IMR-90 (cell line): ENCODE results near the gene ZNF263. TPM values are rescaled to one million over a fixed set of nuclear protein-coding genes. Genes with fewer than 3 reads are reported as not detected.
A peak's percentile ranks its signal among the peaks of the same experiment; 100 is the strongest.

Experiments
- ATAC-seq: fragments of 200-7000 bp; cut with Tn5 transposase; 2 replicates; pipeline ENCODE4 v1.9.1; 2020; ENCODE audit warnings: low read depth, mild to moderate bottlenecking, moderate library complexity
- BruUV-seq: library from RNA; stranded (reverse); fragments of 400-500 nt; replicated peaks from 2 replicates; lab custom pipeline; 2021; lab: Mats Ljungman, UMichigan
- CTCF ChIA-PET: fragments of 300-600 bp; formaldehyde crosslinking; extraction: SDS; loops from one replicate; lab custom pipeline; 2021; ENCODE audit warnings: antibody characterized with exemption; lab: Yijun Ruan, JAX
- POLR2A ChIA-PET: fragments of 300-600 bp; sonication (Branson Sonifier 250); formaldehyde crosslinking; loops from one replicate; lab custom pipeline; 2022; ENCODE audit warnings: antibody characterized with exemption; ENCODE audit not compliant: unreplicated experiment; lab: Charles Lee
- DNase-seq: peaks from one replicate; pipeline ENCODE4 v3.0.0; 2013
- H2AFZ ChIP-seq: replicated peaks from 2 replicates; pipeline ENCODE3; 2013; ENCODE audit warnings: low read length, mild to moderate bottlenecking; ENCODE audit not compliant: poor library complexity
- H2AK5ac ChIP-seq: 2 replicates; pipeline ENCODE4 v1.6.1; 2013; ENCODE audit warnings: low read depth, low read length, inconsistent platforms
- H2AK9ac ChIP-seq: replicated peaks from 2 replicates; pipeline ENCODE3; 2013; ENCODE audit warnings: mild to moderate bottlenecking, low read depth, low read length, moderate library complexity; ENCODE audit not compliant: poor library complexity
- H2BK120ac ChIP-seq: 2 replicates; pipeline ENCODE4 v1.6.1; 2013; ENCODE audit warnings: low read depth, low read length, inconsistent platforms
- H2BK15ac ChIP-seq: 3 replicates; pipeline ENCODE4 v1.6.1; 2013; ENCODE audit warnings: low read depth, low read length, inconsistent platforms
- H2BK20ac ChIP-seq: 2 replicates; pipeline ENCODE4 v1.6.1; 2013; ENCODE audit warnings: low read depth, mild to moderate bottlenecking, inconsistent platforms, low read length, moderate library complexity
- H2BK5ac ChIP-seq: 2 replicates; pipeline ENCODE4 v1.6.1; 2013; ENCODE audit warnings: mild to moderate bottlenecking, low read depth, low read length, inconsistent platforms; ENCODE audit not compliant: poor library complexity, severe bottlenecking
- H3K14ac ChIP-seq: replicated peaks from 2 replicates; pipeline ENCODE4 v1.6.1; 2013; ENCODE audit warnings: low read depth, low read length, inconsistent platforms
- H3K18ac ChIP-seq: 2 replicates; pipeline ENCODE4 v1.6.1; 2013; ENCODE audit warnings: low read depth, low read length, control low read depth
- H3K23ac ChIP-seq: 2 replicates; pipeline ENCODE4 v1.6.1; 2013; ENCODE audit warnings: low read depth, low read length, inconsistent platforms
- H3K27ac ChIP-seq: 2 replicates; pipeline ENCODE4 v1.5.1; 2013; ENCODE audit warnings: mild to moderate bottlenecking, control low read depth, low read length; ENCODE audit not compliant: insufficient read depth
- H3K27me3 ChIP-seq: 2 replicates; pipeline ENCODE4 v1.6.1; 2013; ENCODE audit warnings: low read length; ENCODE audit not compliant: control insufficient read depth, insufficient read depth
- H3K36me3 ChIP-seq: 2 replicates; pipeline ENCODE4 v1.6.1; 2013; ENCODE audit warnings: low read length, mixed read lengths; ENCODE audit not compliant: control insufficient read depth, insufficient read depth
- H3K4ac ChIP-seq: 2 replicates; pipeline ENCODE4 v1.6.1; 2013; ENCODE audit warnings: low read depth, low read length, inconsistent platforms
- H3K4me1 ChIP-seq: 2 replicates; pipeline ENCODE4 v1.6.1; 2013; ENCODE audit warnings: low read length, mixed read lengths; ENCODE audit not compliant: control insufficient read depth, insufficient read depth
- H3K4me2 ChIP-seq: 2 replicates; pipeline ENCODE4 v1.6.1; 2013; ENCODE audit warnings: low read depth, mild to moderate bottlenecking, control low read depth, low read length, moderate library complexity
- H3K4me3 ChIP-seq: 2 replicates; pipeline ENCODE4 v1.5.1; 2013; ENCODE audit warnings: low read depth, mild to moderate bottlenecking, control low read depth, low read length, moderate library complexity; ENCODE audit not compliant: insufficient read depth
- H3K56ac ChIP-seq: 2 replicates; pipeline ENCODE4 v1.6.1; 2013; ENCODE audit warnings: low read length, inconsistent platforms; ENCODE audit not compliant: insufficient read depth; ENCODE audit errors: extremely low read depth
- H3K79me1 ChIP-seq, 2 experiments: 2 replicates each; pipeline ENCODE4 v1.6.1; 2013; ENCODE audit warnings: low read length in 2 of 2, inconsistent platforms in 1 of 2, low read depth in 1 of 2
- H3K9ac ChIP-seq: 2 replicates; pipeline ENCODE4 v1.6.1; 2013; ENCODE audit warnings: low read depth, low read length, control low read depth
- H3K9me1 ChIP-seq: 2 replicates; pipeline ENCODE4 v1.6.1; 2013; ENCODE audit warnings: low read length, inconsistent platforms; ENCODE audit not compliant: insufficient read depth
- H3K9me3 ChIP-seq: 2 replicates; pipeline ENCODE4 v1.6.1; 2013; ENCODE audit warnings: low read length; ENCODE audit not compliant: control insufficient read depth, insufficient read depth
- H4K20me1 ChIP-seq: 2 replicates; pipeline ENCODE4 v1.6.1; 2013; ENCODE audit warnings: low read length, inconsistent platforms; ENCODE audit not compliant: insufficient read depth
- H4K5ac ChIP-seq: 2 replicates; pipeline ENCODE4 v1.6.1; 2013; ENCODE audit warnings: mild to moderate bottlenecking, low read depth, low read length, control low read depth
- H4K8ac ChIP-seq, 2 experiments: 2 replicates each; pipeline ENCODE4 v1.6.1; 2013; ENCODE audit warnings: low read depth in 2 of 2, low read length in 2 of 2, control low read depth in 1 of 2, inconsistent platforms in 1 of 2
- H4K91ac ChIP-seq: 2 replicates; pipeline ENCODE4 v1.6.1; 2013; ENCODE audit warnings: low read depth, low read length, inconsistent platforms; ENCODE audit not compliant: insufficient read depth
- SMC3 ChIP-seq: fragments of 150-350 bp; IDR thresholded peaks from 2 replicates; pipeline ENCODE4 v1.6.1; 2016; ENCODE audit warnings: low read depth, mild to moderate bottlenecking, antibody characterized with exemption, low read length, moderate library complexity
- WGBS, 2 experiments: methylation state at CpG; one replicate each; pipeline versions ENCODE4 v1.1.5 to v1.1.7; 2013; ENCODE audit warnings: missing lambda C conversion rate in 2 of 2; ENCODE audit not compliant: insufficient read length in 1 of 2; ENCODE audit errors: extremely low coverage in 2 of 2; 5-methylcytosine and 5-hydroxymethylcytosine counted together
- dilution Hi-C: fragments of 300-500 bp; cut with HindIII; formaldehyde crosslinking; loops from one replicate; pipeline ENCODE4 v1.14.3; 2018; ENCODE audit warnings: low sequenced_read_pairs; ENCODE audit not compliant: unreplicated experiment
- in situ Hi-C: fragments of 300-500 bp; cut with MboI; formaldehyde crosslinking; loops from 3 replicates; pipeline ENCODE4 v1.14.3; 2019; ENCODE audit warnings: low sequenced_read_pairs, inconsistent platforms, mixed read lengths
- intact Hi-C: fragments of 100-400 bp; cut with micrococcal nuclease; formaldehyde crosslinking; loops from 2 replicates; pipeline ENCODE4 v1.10.0; 2022
- polyA plus RNA-seq, 3 experiments: library from polyadenylated mRNA; depleted of rRNA; stranded (reverse); fragments of >200 nt; gene quantifications; 2 replicates each; pipeline ENCODE4 v1.2.3, GENCODE V29; 2012; ENCODE audit warnings: low replicate concordance in 1 of 3
- total RNA-seq: library from RNA; depleted of rRNA; stranded (reverse); fragments of >200 nt; gene quantifications from 2 replicates; pipeline ENCODE4 v1.2.3, GENCODE V29; 2012

Gene ZNF263
- total and polyA plus RNA-seq, 2 of the 4 experiments (the other 2 are of a cell fraction) = 20.8 to 40.3 TPM

- peak; percentile 70 for ATAC-seq
- Histone ChIP-seq H3K27ac (peak overlapping the region; percentile 7; the same call in 1 of the 2 replicates), H2BK20ac (no peak overlapping the region)
These were observed 9.3 kb downstream of the ZNF263 start for GRCh38 chr16:3292604-3293003.

More at GRCh38 chr16:3292604-3293003, 9.3 kb downstream of the ZNF263 start:
- in situ Hi-C loops (no loop called here), intact Hi-C loops (no loop called here), dilution Hi-C loops (no loop called here)
- Histone ChIP-seq H3K36me3 (peaks cover 54% of the 10 kb centered on the region), H2AK9ac (no peak overlapping the region), H2BK120ac (no peak overlapping the region), H3K14ac (no peak overlapping the region), H3K79me1 (peaks cover 46 to 62% of the 10 kb centered on the region in 2 experiments), H3K4me2 (no peak overlapping the region), H3K4ac (no peak overlapping the region), H3K27me3 (no peaks in the 10 kb centered on the region), H3K18ac (no peak overlapping the region), H3K9me3 (peaks cover 70% of the 10 kb centered on the region), H3K4me1 (no peaks in the 10 kb centered on the region), H4K8ac (no peak overlapping the region), H3K23ac (no peak overlapping the region), H3K4me3 (no peak overlapping the region), H4K91ac (no peak overlapping the region), H2AFZ (no peak overlapping the region), H2BK5ac (peak overlapping the region; percentile 61), H3K56ac (no peak overlapping the region), H2AK5ac (no peak overlapping the region), H4K5ac (no peak overlapping the region), H4K20me1 (peaks cover 10% of the 10 kb centered on the region; the same call in 1 of the 2 replicates), H3K9ac (no peak overlapping the region), H3K9me1 (no peaks in the 10 kb centered on the region), H2BK15ac (no peak overlapping the region)
- POLR2A ChIA-PET = interaction anchor here (0.6 kb wide), 1 partner anchor 1950 kb away, joined by 3 read pairs; no protein-coding TSS in a partner anchor
- CTCF ChIA-PET = no interaction called here
- DNase-seq = peak; percentile 77
- no TSS peak for BruUV-seq
- no peak for TF ChIP-seq SMC3
- WGBS, 2 experiments = no CpG with 5 or more reads among the region's 3 CpGs
